ENCODE measurements around the gene LRBA. TPM values are rescaled to one million over a fixed set of nuclear protein-coding genes. Genes with fewer than 3 reads are reported as not detected.

LRBA gene
- total RNA-seq, 1 experiment from 2014 or later: 14.4 TPM

GRCh38 chr4:150890246-150890645 is 124.8 kb downstream of the LRBA start:
- no peaks in the 10 kb centered on the region for H3K9me3 ChIP-seq (replicated peaks)
- no peak for DNase-seq (ENCODE audit: low read depth in 1 of 2, low spot score in 2 of 2)
- H3K36me3 ChIP-seq: no peaks in the 10 kb centered on the region
- H3K27ac ChIP-seq: no peak overlapping the region
- 0 out of 2 replicates have a peak, but pooled peaks cover 2% of the 10 kb centered on the region for H3K4me1 ChIP-seq (replicated peaks)
- no peaks in the 10 kb centered on the region for H3K27me3 ChIP-seq (replicated peaks)
- no peak overlapping the region for H3K4me3 ChIP-seq

- Histone ChIP-seq H3K9me3 (replicated peaks) (no peaks in the 10 kb centered on the region), H3K27me3 (replicated peaks) (no peaks in the 10 kb centered on the region), H3K36me3 (no peaks in the 10 kb centered on the region), H3K27ac (no peak overlapping the region), H3K4me3 (no peak overlapping the region), H3K4me1 (replicated peaks) (0 out of 2 replicates have a peak, but pooled peaks cover 3% of the 10 kb centered on the region)
- DNase-seq (ENCODE audit: low read depth in 1 of 2, low spot score in 2 of 2): no peak
These were observed 125.8 kb downstream of the LRBA start for GRCh38 chr4:150889306-150889705.

GRCh38 chr4:150888625-150889024 is 126.5 kb downstream of the LRBA start:
- Histone ChIP-seq H3K4me3 (no peak overlapping the region), H3K36me3 (no peaks in the 10 kb centered on the region), H3K4me1 (replicated peaks) (0 out of 2 replicates have a peak, but pooled peaks cover 3% of the 10 kb centered on the region), H3K27me3 (replicated peaks) (no peaks in the 10 kb centered on the region), H3K27ac (no peak overlapping the region), H3K9me3 (replicated peaks) (no peaks in the 10 kb centered on the region)
- DNase-seq (ENCODE audit: low read depth in 1 of 2, low spot score in 2 of 2): no peak

- H3K4me3 ChIP-seq: no peak overlapping the region
- H3K36me3 ChIP-seq: no peaks in the 10 kb centered on the region
- DNase-seq (ENCODE audit: low read depth in 1 of 2, low spot score in 2 of 2): no peak
- no peaks in the 10 kb centered on the region for H3K9me3 ChIP-seq (replicated peaks)
- H3K27ac ChIP-seq: no peak overlapping the region
- H3K4me1 ChIP-seq (replicated peaks): 0 out of 2 replicates have a peak, but pooled peaks cover 3% of the 10 kb centered on the region
- H3K27me3 ChIP-seq (replicated peaks): no peaks in the 10 kb centered on the region
These were observed 126.9 kb downstream of the LRBA start for GRCh38 chr4:150888217-150888616.

- DNase-seq (ENCODE audit: low read depth in 1 of 2, low spot score in 2 of 2): no peak
- H3K27me3 ChIP-seq (replicated peaks): no peaks in the 10 kb centered on the region
- H3K4me1 ChIP-seq (replicated peaks): 0 out of 2 replicates have a peak, but pooled peaks cover 3% of the 10 kb centered on the region
- no peak overlapping the region for H3K4me3 ChIP-seq
- H3K27ac ChIP-seq: no peak overlapping the region
- no peaks in the 10 kb centered on the region for H3K36me3 ChIP-seq
- no peaks in the 10 kb centered on the region for H3K9me3 ChIP-seq (replicated peaks)
These were observed 128.5 kb downstream of the LRBA start for GRCh38 chr4:150886597-150886996.

- H3K4me3 ChIP-seq: no peak overlapping the region
- no peaks in the 10 kb centered on the region for H3K36me3 ChIP-seq
- H3K27me3 ChIP-seq (replicated peaks): no peaks in the 10 kb centered on the region
- H3K4me1 ChIP-seq (replicated peaks): 0 out of 2 replicates have a peak, but pooled peaks cover 3% of the 10 kb centered on the region
- no peaks in the 10 kb centered on the region for H3K9me3 ChIP-seq (replicated peaks)
- DNase-seq (ENCODE audit: low read depth in 1 of 2, low spot score in 2 of 2): no peak
- peak overlapping the region; percentile 67 for H3K27ac ChIP-seq
These were observed 130.5 kb downstream of the LRBA start for GRCh38 chr4:150884625-150885024.

GRCh38 chr4:150875367-150875766 is 139.7 kb downstream of the LRBA start:
- H3K27me3 ChIP-seq (replicated peaks): no peaks in the 10 kb centered on the region
- H3K36me3 ChIP-seq: no peaks in the 10 kb centered on the region
- no peaks in the 10 kb centered on the region for H3K4me1 ChIP-seq (replicated peaks)
- no peaks in the 10 kb centered on the region for H3K9me3 ChIP-seq (replicated peaks)
- H3K27ac ChIP-seq: no peak overlapping the region
- no peak for DNase-seq (ENCODE audit: low read depth in 1 of 2, low spot score in 2 of 2)
- no peak overlapping the region for H3K4me3 ChIP-seq

GRCh38 chr4:150874338-150875226 is 140.5 kb downstream of the LRBA start:
- Histone ChIP-seq H3K9me3 (replicated peaks) (no peaks in the 10 kb centered on the region), H3K36me3 (no peaks in the 10 kb centered on the region), H3K27ac (no peak overlapping the region), H3K4me3 (no peak overlapping the region), H3K4me1 (replicated peaks) (no peaks in the 10 kb centered on the region), H3K27me3 (replicated peaks) (no peaks in the 10 kb centered on the region)
- DNase-seq (ENCODE audit: low read depth in 1 of 2, low spot score in 2 of 2): no peak

GRCh38 chr4:150867148-150867547 is 147.9 kb downstream of the LRBA start:
- no peaks in the 10 kb centered on the region for H3K36me3 ChIP-seq

GRCh38 chr4:150863456-150863855 is 151.6 kb downstream of the LRBA start:
- DNase-seq (ENCODE audit: low read depth in 1 of 2, low spot score in 2 of 2): no peak
- no peaks in the 10 kb centered on the region for H3K36me3 ChIP-seq
- H3K27ac ChIP-seq: no peak overlapping the region
- no peaks in the 10 kb centered on the region for H3K27me3 ChIP-seq (replicated peaks)
- H3K9me3 ChIP-seq (replicated peaks): no peaks in the 10 kb centered on the region
- H3K4me3 ChIP-seq: no peak overlapping the region
- H3K4me1 ChIP-seq (replicated peaks): no peaks in the 10 kb centered on the region

More at GRCh38 chr4:150867148-150867547, 147.9 kb downstream of the LRBA start:
- Histone ChIP-seq H3K27me3 (replicated peaks) (no peaks in the 10 kb centered on the region), H3K4me1 (replicated peaks) (no peaks in the 10 kb centered on the region), H3K9me3 (replicated peaks) (no peaks in the 10 kb centered on the region), H3K4me3 (no peak overlapping the region), H3K27ac (no peak overlapping the region)
- DNase-seq (ENCODE audit: low read depth in 1 of 2, low spot score in 2 of 2): peak in 1 of 2 experiments; percentile 49

GRCh38 chr4:150862829-150863228 is 152.3 kb downstream of the LRBA start:
- no peaks in the 10 kb centered on the region for H3K9me3 ChIP-seq (replicated peaks)
- H3K4me1 ChIP-seq (replicated peaks): no peaks in the 10 kb centered on the region
- no peak overlapping the region for H3K27ac ChIP-seq
- no peaks in the 10 kb centered on the region for H3K36me3 ChIP-seq
- no peak for DNase-seq (ENCODE audit: low read depth in 1 of 2, low spot score in 2 of 2)
- H3K27me3 ChIP-seq (replicated peaks): no peaks in the 10 kb centered on the region
- no peak overlapping the region for H3K4me3 ChIP-seq

- Histone ChIP-seq H3K9me3 (replicated peaks) (no peaks in the 10 kb centered on the region), H3K4me1 (replicated peaks) (no peaks in the 10 kb centered on the region), H3K27ac (no peak overlapping the region), H3K36me3 (no peaks in the 10 kb centered on the region), H3K4me3 (no peak overlapping the region), H3K27me3 (replicated peaks) (no peaks in the 10 kb centered on the region)
- DNase-seq (ENCODE audit: low read depth in 1 of 2, low spot score in 2 of 2): no peak
These were observed 155.6 kb downstream of the LRBA start for GRCh38 chr4:150859453-150859852.

GRCh38 chr4:150855981-150856510 is 159.0 kb downstream of the LRBA start:
- Histone ChIP-seq H3K4me3 (no peak overlapping the region), H3K9me3 (replicated peaks) (no peaks in the 10 kb centered on the region), H3K4me1 (replicated peaks) (no peaks in the 10 kb centered on the region), H3K27me3 (replicated peaks) (no peaks in the 10 kb centered on the region), H3K36me3 (no peaks in the 10 kb centered on the region), H3K27ac (no peak overlapping the region)
- no peak for DNase-seq (ENCODE audit: low read depth in 1 of 2, low spot score in 2 of 2)

GRCh38 chr4:150854600-150854999 is 160.5 kb downstream of the LRBA start:
- no peak overlapping the region for H3K27ac ChIP-seq
- H3K27me3 ChIP-seq (replicated peaks): no peaks in the 10 kb centered on the region
- no peaks in the 10 kb centered on the region for H3K9me3 ChIP-seq (replicated peaks)
- H3K4me3 ChIP-seq: no peak overlapping the region
- H3K4me1 ChIP-seq (replicated peaks): no peaks in the 10 kb centered on the region
- H3K36me3 ChIP-seq: no peaks in the 10 kb centered on the region
- no peak for DNase-seq (ENCODE audit: low read depth in 1 of 2, low spot score in 2 of 2)
